ENCODE results near the gene CDH23. TPM values are rescaled to one million over a fixed set of nuclear protein-coding genes. Genes with fewer than 3 reads are reported as not detected.

Gene CDH23
- total RNA-seq, 3 donors from 2014 or later = 1.8 to 3.6 (median 3.0) TPM

DNA sequence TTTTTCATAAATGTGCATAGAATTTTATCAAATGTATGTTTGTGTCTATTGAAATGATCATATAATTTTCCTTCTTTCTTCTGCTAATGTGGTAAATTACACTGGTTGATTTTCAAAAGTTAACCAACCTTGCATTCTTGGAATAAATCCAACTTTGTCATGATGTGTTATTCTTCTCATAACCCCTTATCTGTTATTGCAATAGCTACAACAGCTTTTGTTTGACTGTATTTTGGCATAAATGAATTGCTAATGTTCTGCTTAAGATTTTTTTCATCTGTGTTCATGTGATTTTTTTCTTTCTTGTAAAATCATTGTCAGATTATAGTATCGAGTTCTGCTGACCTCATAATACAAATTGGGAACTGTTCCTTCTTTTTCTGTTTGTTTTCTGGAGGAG, 17.6 kb downstream of the CDH23 start:
- H3K4me3 ChIP-seq = no peak overlapping the region

DNA sequence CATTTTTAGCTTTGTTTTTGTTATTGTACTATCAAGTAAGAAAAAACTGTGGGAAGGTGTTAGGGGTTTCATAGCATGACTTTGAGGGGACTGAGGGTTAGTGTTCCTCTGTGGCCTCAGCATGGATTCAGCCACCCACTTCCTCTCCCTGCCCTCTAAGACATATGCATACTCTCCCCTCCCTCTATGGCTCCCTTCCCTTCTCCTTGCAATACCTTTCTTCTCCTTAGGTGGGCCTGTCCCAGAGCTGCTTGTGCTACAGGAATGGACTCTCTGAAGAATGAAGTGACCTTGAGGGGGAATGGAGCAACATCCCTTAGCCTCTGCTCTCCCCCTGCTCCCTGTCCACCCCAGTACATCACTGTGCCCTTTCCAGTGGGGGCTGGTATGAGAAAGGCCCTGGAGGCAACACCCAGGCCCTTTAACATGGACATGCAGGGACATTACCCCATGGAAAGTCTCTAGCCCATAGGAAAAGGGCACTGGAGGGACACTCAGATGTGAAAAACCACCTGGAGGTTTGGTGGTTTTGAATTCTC, 22.4 kb downstream of the CDH23 start:
- no peaks in the 10 kb centered on the region for H3K9me3 ChIP-seq
- intact Hi-C loops (cut with DNase I, micrococcal nuclease) = no loop called here
- ATAC-seq = no peak
- H3K36me3 ChIP-seq (ENCODE audit: low read depth) = no peaks in the 10 kb centered on the region
- DNase-seq = no peak
- no peaks in the 10 kb centered on the region for H3K4me1 ChIP-seq (ENCODE audit: low read depth)
- TF ChIP-seq, protein P1, sequence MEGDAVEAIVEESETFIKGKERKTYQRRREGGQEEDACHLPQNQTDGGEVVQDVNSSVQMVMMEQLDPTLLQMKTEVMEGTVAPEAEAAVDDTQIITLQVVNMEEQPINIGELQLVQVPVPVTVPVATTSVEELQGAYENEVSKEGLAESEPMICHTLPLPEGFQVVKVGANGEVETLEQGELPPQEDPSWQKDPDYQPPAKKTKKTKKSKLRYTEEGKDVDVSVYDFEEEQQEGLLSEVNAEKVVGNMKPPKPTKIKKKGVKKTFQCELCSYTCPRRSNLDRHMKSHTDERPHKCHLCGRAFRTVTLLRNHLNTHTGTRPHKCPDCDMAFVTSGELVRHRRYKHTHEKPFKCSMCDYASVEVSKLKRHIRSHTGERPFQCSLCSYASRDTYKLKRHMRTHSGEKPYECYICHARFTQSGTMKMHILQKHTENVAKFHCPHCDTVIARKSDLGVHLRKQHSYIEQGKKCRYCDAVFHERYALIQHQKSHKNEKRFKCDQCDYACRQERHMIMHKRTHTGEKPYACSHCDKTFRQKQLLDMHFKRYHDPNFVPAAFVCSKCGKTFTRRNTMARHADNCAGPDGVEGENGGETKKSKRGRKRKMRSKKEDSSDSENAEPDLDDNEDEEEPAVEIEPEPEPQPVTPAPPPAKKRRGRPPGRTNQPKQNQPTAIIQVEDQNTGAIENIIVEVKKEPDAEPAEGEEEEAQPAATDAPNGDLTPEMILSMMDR (IDR thresholded peaks at IDR 0.05) = no peak
- H3K4me3 ChIP-seq = no peak overlapping the region

More for the DNA sequence above, 17.6 kb downstream of the CDH23 start:
- TF ChIP-seq, protein P1 (IDR thresholded peaks at IDR 0.05) = no peak
- intact Hi-C loops (cut with DNase I, micrococcal nuclease) = no loop called here
- DNase-seq (no peak), ATAC-seq (no peak)
- peaks cover 6% of the 10 kb centered on the region for H3K9me3 ChIP-seq
- no peaks in the 10 kb centered on the region for H3K36me3 ChIP-seq (ENCODE audit: low read depth)
- H3K4me1 ChIP-seq (ENCODE audit: low read depth) = no peaks in the 10 kb centered on the region

DNA sequence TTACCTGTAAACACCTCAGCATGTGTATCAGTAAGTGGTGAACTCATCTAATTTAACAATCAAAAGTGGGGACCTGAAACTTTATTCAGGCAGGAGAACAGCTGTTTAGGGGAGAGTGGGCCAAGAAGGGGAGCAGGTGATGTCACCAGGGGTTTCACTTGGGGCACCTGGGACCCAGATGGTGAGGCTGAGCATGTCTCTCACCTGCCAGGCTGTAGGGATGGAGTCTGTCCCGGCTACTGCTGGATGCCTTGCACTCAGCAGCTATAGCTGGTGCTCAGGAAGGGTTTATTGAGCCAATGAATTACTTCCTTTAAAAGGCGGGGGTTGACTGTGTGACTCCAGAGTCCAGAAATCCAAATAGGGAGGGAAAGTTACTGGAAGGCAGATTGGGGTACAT, 23.0 kb downstream of the CDH23 start:
- TF ChIP-seq, protein P1 (IDR thresholded peaks at IDR 0.05) = no peak
- DNase-seq = no peak
- Histone ChIP-seq H3K9me3 (no peaks in the 10 kb centered on the region), H3K36me3 (ENCODE audit: low read depth) (no peaks in the 10 kb centered on the region), H3K4me3 (no peak overlapping the region), H3K4me1 (ENCODE audit: low read depth) (no peaks in the 10 kb centered on the region)
- ATAC-seq = no peak
- intact Hi-C loops (cut with DNase I, micrococcal nuclease) = no loop called here

DNA sequence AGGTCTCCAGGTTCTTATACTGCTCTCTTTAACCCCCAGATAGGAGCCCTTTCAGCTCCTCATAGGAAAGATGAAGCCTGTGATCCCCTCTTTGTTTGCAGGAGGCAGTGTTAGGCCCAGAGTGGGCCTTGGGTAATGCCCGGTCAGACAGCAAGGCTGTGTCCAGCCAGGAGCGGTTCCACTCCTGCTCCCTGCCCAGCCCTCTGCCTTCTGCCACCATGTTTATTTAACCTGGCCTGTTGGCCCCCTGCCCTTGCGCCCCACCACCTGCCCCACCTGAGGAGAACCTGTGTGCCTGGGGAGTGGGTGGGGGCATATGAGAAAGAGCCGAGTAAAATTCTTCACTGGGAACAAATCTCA, 24.3 kb downstream of the CDH23 start:
- TF ChIP-seq, protein P1 (IDR thresholded peaks at IDR 0.05) = no peak
- intact Hi-C loops (cut with DNase I, micrococcal nuclease) = no loop called here

DNA sequence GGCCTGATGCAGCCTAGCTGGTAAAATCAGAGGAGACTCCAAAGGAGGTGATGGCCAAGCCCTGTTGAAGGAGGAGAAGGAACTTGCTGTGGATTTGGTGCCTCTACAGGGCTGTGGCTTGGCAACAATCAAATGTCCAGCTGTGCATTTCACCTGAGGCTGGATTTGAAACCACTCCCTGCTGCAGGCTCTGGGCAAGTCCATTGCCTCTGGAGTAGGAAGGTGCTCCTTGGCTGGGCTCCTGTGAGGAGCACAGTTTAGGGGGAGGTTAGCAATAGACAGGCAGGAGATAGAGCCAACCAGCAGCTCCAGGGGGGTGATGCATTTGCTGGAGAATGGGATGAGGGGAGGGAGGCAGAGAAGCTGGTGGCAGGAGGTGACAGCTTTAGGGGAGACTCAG, 26.5 kb downstream of the CDH23 start:
- DNase-seq (no peak), ATAC-seq (no peak)
- Histone ChIP-seq H3K36me3 (ENCODE audit: low read depth) (no peaks in the 10 kb centered on the region), H3K4me3 (no peak overlapping the region), H3K4me1 (ENCODE audit: low read depth) (no peaks in the 10 kb centered on the region), H3K9me3 (no peaks in the 10 kb centered on the region)
- intact Hi-C loops (cut with DNase I, micrococcal nuclease) = no loop called here
- TF ChIP-seq, protein P1 (IDR thresholded peaks at IDR 0.05) = no peak

More for the DNA sequence above, 24.3 kb downstream of the CDH23 start:
- no peak for DNase-seq
- no peaks in the 10 kb centered on the region for H3K4me1 ChIP-seq (ENCODE audit: low read depth)
- ATAC-seq = no peak
- no peaks in the 10 kb centered on the region for H3K9me3 ChIP-seq
- H3K36me3 ChIP-seq (ENCODE audit: low read depth) = no peaks in the 10 kb centered on the region
- H3K4me3 ChIP-seq = no peak overlapping the region

DNA sequence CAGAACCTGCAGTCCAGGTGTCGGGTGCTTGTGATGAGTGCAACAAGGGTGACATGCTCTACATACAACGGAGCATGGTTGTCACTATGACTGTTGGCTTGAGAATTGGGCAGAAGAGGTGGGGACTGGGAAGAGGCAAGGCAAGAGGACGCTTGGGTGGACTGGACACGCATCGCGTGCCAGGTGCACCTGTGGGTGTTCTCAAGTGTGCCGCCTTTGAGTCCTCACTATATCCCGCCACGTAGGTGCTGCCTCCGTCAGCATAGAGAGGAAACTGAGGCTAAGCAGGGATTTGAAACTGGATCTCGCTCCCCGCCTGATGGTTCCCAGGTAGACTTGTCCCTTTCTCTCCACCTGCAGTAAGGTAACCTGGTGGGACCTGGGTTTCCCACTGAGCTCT, 27.2 kb downstream of the CDH23 start:
- H3K4me1 ChIP-seq (ENCODE audit: low read depth) = no peaks in the 10 kb centered on the region
- H3K36me3 ChIP-seq (ENCODE audit: low read depth) = no peaks in the 10 kb centered on the region
- intact Hi-C loops (cut with DNase I, micrococcal nuclease) = no loop called here
- ATAC-seq (no peak), DNase-seq (no peak)
- TF ChIP-seq, protein P1 (IDR thresholded peaks at IDR 0.05) = no peak
- H3K4me3 ChIP-seq = no peak overlapping the region
- H3K9me3 ChIP-seq = no peaks in the 10 kb centered on the region
